Gastrocnemius medialis (tissue), 4 donors: ENCODE measurements around the gene PARD3B.

ENCODE experiments used
- POLR2A ChIP-seq, 2 donors: fragments of 450-650 bp; IDR thresholded peaks; one replicate each; pipeline ENCODE4 v1.6.1; 2017; ENCODE audit warnings: antibody characterized with exemption in 2 of 2, mild to moderate bottlenecking in 2 of 2, moderate library complexity in 2 of 2
- TF ChIP-seq, protein P1 (sequence below), 5 experiments: fragments of 450-650 bp in 3 of 5; fragments of 200-600 bp in 2 of 5; sonication (generic) in 2 of 5; IDR thresholded peaks in 4 of 5; conservative IDR thresholded peaks in 1 of 5; 1 replicate in 4 of 5; 2 replicates in 1 of 5; pipeline ENCODE4 v1.5.1; 2016 to 2019; ENCODE audit warnings: antibody characterized with exemption in 5 of 5, mild to moderate bottlenecking in 3 of 5, moderate library complexity in 3 of 5

DNA sequence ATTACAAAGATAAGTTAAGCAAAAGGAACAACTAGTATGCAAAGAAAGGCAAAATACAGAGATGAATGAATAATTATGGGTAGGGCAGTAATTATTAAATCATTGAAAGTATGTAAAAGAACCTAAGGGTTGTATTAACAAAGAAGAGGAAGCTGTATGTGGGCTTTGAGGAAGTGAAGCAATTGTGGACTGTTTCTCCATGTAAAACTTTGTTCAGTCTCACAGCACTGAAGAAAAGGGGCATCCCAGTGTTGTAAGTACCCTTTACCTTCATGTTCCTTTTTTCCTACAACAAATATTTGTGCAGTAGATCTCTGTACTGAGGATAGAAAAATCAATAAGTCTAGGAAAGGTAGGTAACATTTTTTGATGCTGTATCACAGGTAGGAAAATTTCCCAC, 748.3 kb downstream of the PARD3B start:
- TF ChIP-seq, protein P1, sequence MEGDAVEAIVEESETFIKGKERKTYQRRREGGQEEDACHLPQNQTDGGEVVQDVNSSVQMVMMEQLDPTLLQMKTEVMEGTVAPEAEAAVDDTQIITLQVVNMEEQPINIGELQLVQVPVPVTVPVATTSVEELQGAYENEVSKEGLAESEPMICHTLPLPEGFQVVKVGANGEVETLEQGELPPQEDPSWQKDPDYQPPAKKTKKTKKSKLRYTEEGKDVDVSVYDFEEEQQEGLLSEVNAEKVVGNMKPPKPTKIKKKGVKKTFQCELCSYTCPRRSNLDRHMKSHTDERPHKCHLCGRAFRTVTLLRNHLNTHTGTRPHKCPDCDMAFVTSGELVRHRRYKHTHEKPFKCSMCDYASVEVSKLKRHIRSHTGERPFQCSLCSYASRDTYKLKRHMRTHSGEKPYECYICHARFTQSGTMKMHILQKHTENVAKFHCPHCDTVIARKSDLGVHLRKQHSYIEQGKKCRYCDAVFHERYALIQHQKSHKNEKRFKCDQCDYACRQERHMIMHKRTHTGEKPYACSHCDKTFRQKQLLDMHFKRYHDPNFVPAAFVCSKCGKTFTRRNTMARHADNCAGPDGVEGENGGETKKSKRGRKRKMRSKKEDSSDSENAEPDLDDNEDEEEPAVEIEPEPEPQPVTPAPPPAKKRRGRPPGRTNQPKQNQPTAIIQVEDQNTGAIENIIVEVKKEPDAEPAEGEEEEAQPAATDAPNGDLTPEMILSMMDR (IDR thresholded peaks at IDR 0.05 in 4 of 5, conservative IDR thresholded peaks at IDR 0.05 in 1 of 5), result no peak
- TF ChIP-seq POLR2A (IDR thresholded peaks at IDR 0.05), result no peak
